Hepatocyte (in vitro differentiated cells): ENCODE data around the gene R3HDML. TPM values are rescaled to one million over a fixed set of nuclear protein-coding genes. Genes with fewer than 3 reads are reported as not detected.

ENCODE experiments used
- DNase-seq: peaks from one replicate; pipeline ENCODE4 v3.0.0-alpha.2; 2016; ENCODE audit warnings: low spot score
- H2AFZ ChIP-seq: fragments of 200-600 bp; sonication (generic); 2 replicates; pipeline ENCODE4 v1.6.0; 2016; ENCODE audit warnings: antibody characterized with exemption, mild to moderate bottlenecking
- H3K27ac ChIP-seq: fragments of 200-600 bp; sonication (generic); 2 replicates; pipeline ENCODE4 v1.5.1; 2016; ENCODE audit warnings: mild to moderate bottlenecking
- H3K27me3 ChIP-seq: fragments of 200-600 bp; sonication (generic); 2 replicates; pipeline ENCODE4 v1.6.1; 2016
- H3K36me3 ChIP-seq: fragments of 200-600 bp; sonication (generic); replicated peaks from 2 replicates; pipeline ENCODE4 v1.5.1; 2016; ENCODE audit warnings: low read depth; ENCODE audit not compliant: insufficient read depth
- H3K4me1 ChIP-seq: fragments of 200-600 bp; sonication (generic); 2 replicates; pipeline ENCODE4 v1.5.1; 2016; ENCODE audit warnings: mild to moderate bottlenecking, moderate library complexity; ENCODE audit not compliant: insufficient read depth
- H3K4me2 ChIP-seq: fragments of 200-600 bp; sonication (generic); 2 replicates; pipeline ENCODE4 v1.6.0; 2016
- H3K4me3 ChIP-seq: fragments of 200-600 bp; sonication (generic); 2 replicates; pipeline ENCODE4 v1.5.1; 2016; ENCODE audit warnings: mild to moderate bottlenecking
- H3K79me2 ChIP-seq: fragments of 200-600 bp; sonication (generic); 2 replicates; pipeline ENCODE4 v1.6.0; 2017; ENCODE audit warnings: mild to moderate bottlenecking
- H3K9me2 ChIP-seq: fragments of 200-600 bp; sonication (generic); replicated peaks from 2 replicates; pipeline ENCODE4 v1.6.0; 2017; ENCODE audit warnings: mild to moderate bottlenecking; ENCODE audit not compliant: insufficient read depth
- H3K9me3 ChIP-seq: fragments of 200-600 bp; sonication (generic); 2 replicates; pipeline ENCODE4 v1.5.1; 2016; ENCODE audit warnings: low read depth, mild to moderate bottlenecking
- H4K20me1 ChIP-seq: fragments of 200-600 bp; sonication (generic); 2 replicates; pipeline ENCODE4 v1.6.0; 2016; ENCODE audit warnings: mild to moderate bottlenecking; ENCODE audit not compliant: insufficient read depth, poor library complexity, severe bottlenecking
- CTCF ChIP-seq: fragments of 200-600 bp; sonication (generic); IDR thresholded peaks from 2 replicates; pipeline ENCODE4 v1.5.1; 2016; ENCODE audit warnings: antibody characterized with exemption, mild to moderate bottlenecking; ENCODE audit not compliant: poor library complexity
- EZH2 ChIP-seq: fragments of 200-600 bp; sonication (generic); IDR thresholded peaks from 2 replicates; pipeline ENCODE4 v1.6.1; 2016; ENCODE audit warnings: antibody characterized with exemption, mild to moderate bottlenecking, borderline replicate concordance
- EZH2phosphoT487 ChIP-seq: fragments of 200-600 bp; sonication (generic); IDR thresholded peaks from one replicate; pipeline ENCODE4 v1.6.1; 2018; ENCODE audit warnings: antibody characterized with exemption, mild to moderate bottlenecking, low read depth, moderate library complexity; ENCODE audit not compliant: unreplicated experiment, severe bottlenecking
- WGBS: methylation state at CpG from one replicate; pipeline ENCODE4 v1.1.6; 2016; ENCODE audit warnings: low lambda C conversion rate; ENCODE audit errors: missing lambda C conversion rate; 5-methylcytosine and 5-hydroxymethylcytosine counted together
- polyA plus RNA-seq: library from polyadenylated mRNA; unstranded; fragments of >200 nt; fragmentation: Nextera tagmentation; extraction: Ambion mirVana; gene quantifications from 2 replicates; pipeline ENCODE4 v1.2.1, GENCODE V29; 2016
- total RNA-seq: library from RNA; depleted of rRNA; stranded (reverse); fragments of >200 nt; gene quantifications from 2 replicates; pipeline ENCODE4 v1.2.3, GENCODE V29; 2014

R3HDML gene
- total and polyA plus RNA-seq, 2 experiments from 2014 or later = 0.23 TPM; not detected in 1

DNA sequence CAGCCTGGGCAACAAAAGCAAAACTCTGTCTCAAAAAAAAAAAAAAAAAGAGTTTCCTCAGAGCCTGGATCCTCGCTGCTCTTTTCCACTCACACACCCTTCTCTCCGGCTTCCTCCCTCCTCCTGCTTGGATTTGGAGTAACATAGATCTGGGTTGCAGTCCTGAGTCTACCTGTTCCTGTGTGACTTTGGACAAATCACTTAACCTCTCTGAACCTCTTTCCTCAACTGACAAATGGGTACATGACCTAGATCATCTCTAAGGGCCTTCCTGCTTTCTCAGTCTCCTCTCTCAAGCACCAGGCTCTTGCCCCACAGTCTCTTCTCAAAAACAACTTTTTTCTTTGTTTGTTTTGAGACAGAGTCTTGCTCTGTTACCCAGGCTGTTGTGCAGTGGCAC is 5.6 kb upstream of the R3HDML start:
- WGBS = 94% methylated on average over 2 of the region's 2 CpGs
- Histone ChIP-seq H3K27ac (no peak overlapping the region), H3K9me2 (no peaks in the 10 kb centered on the region), H3K4me2 (no peak overlapping the region), H4K20me1 (no peaks in the 10 kb centered on the region), H3K36me3 (no peaks in the 10 kb centered on the region), H2AFZ (no peak overlapping the region), H3K9me3 (no peaks in the 10 kb centered on the region), H3K79me2 (no peaks in the 10 kb centered on the region), H3K4me3 (no peak overlapping the region), H3K4me1 (peaks cover 6% of the 10 kb centered on the region), H3K27me3 (no peaks in the 10 kb centered on the region)
- TF ChIP-seq EZH2phosphoT487 = no peak
- no peak for TF ChIP-seq CTCF
- TF ChIP-seq EZH2 = no peak
- DNase-seq = no peak

GRCh38 chr20:44334306-44334705 is 2.5 kb upstream of the R3HDML start:
- H3K9me2 ChIP-seq = no peaks in the 10 kb centered on the region
- H3K79me2 ChIP-seq = no peaks in the 10 kb centered on the region
- no peak for DNase-seq
- no peak overlapping the region for H3K4me2 ChIP-seq
- no peaks in the 10 kb centered on the region for H4K20me1 ChIP-seq
- no peak overlapping the region for H2AFZ ChIP-seq
- no peaks in the 10 kb centered on the region for H3K27me3 ChIP-seq
- H3K4me3 ChIP-seq = no peak overlapping the region
- H3K36me3 ChIP-seq = no peaks in the 10 kb centered on the region
- H3K9me3 ChIP-seq = no peaks in the 10 kb centered on the region
- TF ChIP-seq CTCF = no peak
- TF ChIP-seq EZH2phosphoT487 = no peak
- TF ChIP-seq EZH2 = no peak
- 64% methylated on average over 7 of the region's 8 CpGs for WGBS
- no peak overlapping the region for H3K27ac ChIP-seq
- no peaks in the 10 kb centered on the region for H3K4me1 ChIP-seq

DNA sequence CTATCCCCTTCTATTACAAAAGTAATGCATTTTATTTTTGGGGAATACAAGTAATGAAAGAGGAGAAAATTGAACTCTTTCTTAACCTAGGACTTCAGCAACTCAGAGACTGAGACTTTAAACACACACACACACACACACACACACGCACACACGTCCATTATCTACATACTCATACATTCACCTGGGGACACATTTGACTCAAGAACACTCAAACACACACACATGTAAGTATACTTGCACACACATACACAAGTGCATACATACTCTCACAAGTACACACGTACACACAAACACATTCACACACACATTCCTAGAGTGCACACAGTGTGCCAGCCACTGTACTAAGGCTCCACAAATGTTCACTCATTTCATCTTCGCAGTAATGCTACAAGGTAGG is 2.1 kb upstream of the R3HDML start:
- H3K9me2 ChIP-seq = no peaks in the 10 kb centered on the region
- no peak overlapping the region for H2AFZ ChIP-seq
- TF ChIP-seq EZH2 (no peak), CTCF (no peak), EZH2phosphoT487 (no peak)
- H3K36me3 ChIP-seq = no peaks in the 10 kb centered on the region
- no peak overlapping the region for H3K4me3 ChIP-seq
- no peak overlapping the region for H3K4me2 ChIP-seq
- no peaks in the 10 kb centered on the region for H3K4me1 ChIP-seq
- H3K27ac ChIP-seq = no peak overlapping the region
- no peak for DNase-seq
- WGBS = 79% methylated on average over 4 of the region's 4 CpGs
- no peaks in the 10 kb centered on the region for H3K79me2 ChIP-seq
- H3K27me3 ChIP-seq = no peaks in the 10 kb centered on the region
- H4K20me1 ChIP-seq = no peaks in the 10 kb centered on the region
- H3K9me3 ChIP-seq = no peaks in the 10 kb centered on the region

GRCh38 chr20:44335675-44336074 is 1.2 kb upstream of the R3HDML start:
- Histone ChIP-seq H3K4me1 (no peaks in the 10 kb centered on the region), H3K27ac (no peak overlapping the region), H4K20me1 (no peaks in the 10 kb centered on the region), H3K27me3 (no peaks in the 10 kb centered on the region), H3K4me3 (no peak overlapping the region), H3K36me3 (no peaks in the 10 kb centered on the region), H3K4me2 (no peak overlapping the region), H2AFZ (no peak overlapping the region), H3K9me3 (no peaks in the 10 kb centered on the region), H3K9me2 (no peaks in the 10 kb centered on the region), H3K79me2 (no peaks in the 10 kb centered on the region)
- DNase-seq = no peak
- 85% methylated on average over 2 of the region's 2 CpGs for WGBS
- TF ChIP-seq CTCF (no peak), EZH2phosphoT487 (no peak), EZH2 (no peak)
